Activated naive CD8-positive, alpha-beta T cell (primary cell): ENCODE data around the gene EMCN.
"Not testable (repeated sequence)": the region's sequence is repeated elsewhere in the genome, so short reads cannot be mapped to it uniquely, and the experiment has no call there.

Experiments used
- H3K27ac Mint-ChIP-seq: one replicate; pipeline ENCODE4 v1.8.0; 2021; ENCODE audit warnings: mixed read lengths
- H3K27me3 Mint-ChIP-seq: one replicate; pipeline ENCODE4 v1.8.0; 2021; ENCODE audit warnings: mixed read lengths
- H3K36me3 Mint-ChIP-seq: one replicate; pipeline ENCODE4 v1.8.0; 2021; ENCODE audit warnings: mixed read lengths
- H3K4me1 Mint-ChIP-seq: one replicate; pipeline ENCODE4 v1.8.0; 2021; ENCODE audit warnings: low read depth, mixed read lengths
- H3K4me3 Mint-ChIP-seq: one replicate; pipeline ENCODE4 v1.8.0; 2021; ENCODE audit warnings: mild to moderate bottlenecking, mixed read lengths
- H3K9me3 Mint-ChIP-seq: one replicate; pipeline ENCODE4 v1.8.0; 2021; ENCODE audit warnings: low read depth, mixed read lengths

Gene EMCN, protein sequence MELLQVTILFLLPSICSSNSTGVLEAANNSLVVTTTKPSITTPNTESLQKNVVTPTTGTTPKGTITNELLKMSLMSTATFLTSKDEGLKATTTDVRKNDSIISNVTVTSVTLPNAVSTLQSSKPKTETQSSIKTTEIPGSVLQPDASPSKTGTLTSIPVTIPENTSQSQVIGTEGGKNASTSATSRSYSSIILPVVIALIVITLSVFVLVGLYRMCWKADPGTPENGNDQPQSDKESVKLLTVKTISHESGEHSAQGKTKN

DNA sequence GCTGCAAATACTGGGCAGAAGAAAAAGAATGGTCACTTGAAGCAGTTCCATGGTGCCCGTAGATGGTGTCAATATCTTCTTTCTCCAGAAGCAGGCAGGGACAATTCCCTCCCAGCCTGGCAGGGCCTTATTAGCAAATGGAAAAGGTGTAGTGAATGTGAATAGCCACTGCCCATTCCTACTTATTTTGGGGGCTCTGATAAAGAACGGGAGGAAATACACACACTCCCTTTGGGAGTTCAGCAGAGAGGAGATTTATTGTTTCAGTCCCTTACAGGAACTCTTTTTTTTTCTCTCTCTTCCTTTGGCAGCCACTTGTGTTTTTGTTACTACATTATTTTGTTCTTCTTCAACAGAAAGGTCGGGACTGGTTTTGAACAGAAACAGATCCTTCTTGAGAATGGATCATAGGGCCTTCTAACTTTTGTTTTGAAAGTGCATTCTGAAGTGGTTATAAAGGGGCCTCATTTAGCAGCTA, at the start of gene EMCN:
Gene EMCN, minus strand, starts transcription at position 159 of the 478 bp plus-strand sequence. Its CDS starts 108 bp downstream, at position 51.
- H3K9me3 Mint-ChIP-seq = no peaks in the 10 kb centered on the region
- peaks cover 1% of the 10 kb centered on the region for H3K27me3 Mint-ChIP-seq
- H3K4me3 Mint-ChIP-seq = no peak within 1 kb of the TSS
- no peak within 1 kb of the TSS for H3K27ac Mint-ChIP-seq
- no peaks in the 10 kb centered on the region for H3K36me3 Mint-ChIP-seq
- no peaks in the 10 kb centered on the region for H3K4me1 Mint-ChIP-seq

DNA sequence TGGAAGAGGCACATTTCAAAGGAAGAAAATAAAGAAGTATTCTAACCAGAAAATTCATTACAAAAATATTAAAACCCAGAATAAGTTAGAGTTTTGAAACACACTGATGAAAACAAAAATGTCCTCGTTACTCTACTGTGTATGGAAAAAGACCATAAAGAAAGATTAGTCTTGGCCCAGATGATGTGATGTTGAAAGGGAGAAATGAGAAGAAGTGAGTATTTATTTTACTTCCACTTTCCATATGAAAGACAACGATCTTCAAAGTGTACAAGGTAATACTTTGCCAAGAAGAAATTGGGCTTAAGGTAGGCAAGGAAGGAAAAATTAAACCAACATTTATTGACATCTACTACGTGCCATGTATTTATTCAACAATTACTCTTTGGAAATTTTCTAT, 48.6 kb upstream of the EMCN start:
- H3K4me3 Mint-ChIP-seq = no peak overlapping the region

DNA sequence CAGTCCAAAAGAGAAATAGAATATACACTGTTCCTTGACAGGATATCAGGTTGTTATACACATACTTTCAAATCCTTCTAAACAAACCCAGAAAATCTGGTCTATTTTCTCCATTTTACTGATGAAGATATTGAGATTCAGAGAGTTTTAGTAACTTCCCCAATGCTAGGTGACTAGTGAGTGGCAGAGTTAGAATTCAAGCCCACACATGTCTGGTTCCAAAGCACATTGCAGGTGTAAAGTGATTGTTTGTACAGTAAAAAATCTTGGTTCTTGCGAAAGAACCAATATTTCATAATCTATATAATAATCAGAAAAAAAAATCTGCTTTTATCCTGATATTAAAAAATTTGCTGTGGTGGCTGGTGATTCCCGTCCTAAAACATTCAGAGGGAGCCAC, 39.5 kb upstream of the EMCN start:
- no peak overlapping the region for H3K4me3 Mint-ChIP-seq
- H3K9me3 Mint-ChIP-seq = no peaks in the 10 kb centered on the region
- no peaks in the 10 kb centered on the region for H3K4me1 Mint-ChIP-seq
- H3K27me3 Mint-ChIP-seq = peaks cover 5% of the 10 kb centered on the region
- H3K27ac Mint-ChIP-seq = no peak overlapping the region
- H3K36me3 Mint-ChIP-seq = peaks cover 2% of the 10 kb centered on the region

More for the DNA sequence above, 48.6 kb upstream of the EMCN start:
- no peaks in the 10 kb centered on the region for H3K9me3 Mint-ChIP-seq
- no peaks in the 10 kb centered on the region for H3K36me3 Mint-ChIP-seq
- no peak overlapping the region for H3K27ac Mint-ChIP-seq
- no peaks in the 10 kb centered on the region for H3K27me3 Mint-ChIP-seq
- peaks cover 14% of the 10 kb centered on the region for H3K4me1 Mint-ChIP-seq

DNA sequence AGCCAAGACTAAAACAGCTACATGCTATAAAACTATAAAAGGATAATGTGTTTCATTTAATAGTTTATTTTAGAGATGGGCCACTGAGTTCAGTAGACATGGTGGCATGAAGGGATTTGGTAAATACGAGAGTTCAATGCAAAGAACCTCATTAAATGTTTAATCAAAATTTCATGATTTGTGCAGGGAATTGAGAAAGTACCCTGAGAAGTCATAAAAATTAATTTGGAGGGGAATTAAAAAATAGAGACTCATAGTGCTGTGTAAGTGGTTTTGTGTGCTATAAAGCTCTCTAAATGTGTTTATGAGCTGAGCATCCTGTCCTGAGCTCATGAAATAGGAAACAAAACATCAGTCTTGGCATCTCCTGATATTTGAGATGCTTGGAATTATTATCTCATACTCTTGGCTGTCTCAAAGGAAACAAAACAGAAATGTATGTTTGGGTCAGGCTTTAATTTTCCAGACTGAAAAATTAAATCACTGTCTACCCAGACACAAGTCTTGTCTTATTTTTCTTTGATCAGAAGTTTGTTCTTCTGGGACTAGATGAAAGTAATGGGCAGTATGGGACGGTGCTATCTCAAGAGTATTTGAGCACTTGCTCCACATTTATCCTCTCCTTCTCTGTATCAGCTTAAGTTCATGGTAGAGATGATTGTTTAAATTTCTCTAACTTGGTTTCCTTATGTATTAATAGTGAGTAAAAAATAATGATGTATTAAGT, 38.0 kb upstream of the EMCN start:
- Mint-ChIP-seq H3K27me3 (peaks cover 5% of the 10 kb centered on the region), H3K27ac (no peak overlapping the region), H3K36me3 (peaks cover 2% of the 10 kb centered on the region), H3K4me1 (no peaks in the 10 kb centered on the region), H3K4me3 (no peak overlapping the region), H3K9me3 (no peaks in the 10 kb centered on the region)

DNA sequence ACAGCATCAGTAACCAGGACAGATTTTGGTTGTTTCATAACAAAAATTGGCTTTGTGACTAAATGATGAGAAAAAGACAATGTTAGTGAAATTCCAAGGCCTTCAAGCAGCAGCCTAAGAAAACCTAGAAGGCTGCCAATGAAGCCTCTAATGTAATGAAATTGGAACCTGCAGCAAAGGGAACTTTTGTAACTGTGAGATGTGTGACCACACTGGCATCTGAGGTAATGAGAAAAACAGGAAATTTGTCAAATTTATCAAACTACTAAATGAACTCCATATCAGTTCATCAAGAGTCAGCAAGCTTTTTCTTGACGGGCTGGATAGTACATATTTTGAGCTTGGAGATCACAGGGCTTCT, 30.4 kb upstream of the EMCN start:
- Mint-ChIP-seq H3K36me3 (no peaks in the 10 kb centered on the region), H3K27me3 (no peaks in the 10 kb centered on the region), H3K9me3 (no peaks in the 10 kb centered on the region), H3K4me3 (no peak overlapping the region), H3K27ac (no peak overlapping the region), H3K4me1 (no peaks in the 10 kb centered on the region)

DNA sequence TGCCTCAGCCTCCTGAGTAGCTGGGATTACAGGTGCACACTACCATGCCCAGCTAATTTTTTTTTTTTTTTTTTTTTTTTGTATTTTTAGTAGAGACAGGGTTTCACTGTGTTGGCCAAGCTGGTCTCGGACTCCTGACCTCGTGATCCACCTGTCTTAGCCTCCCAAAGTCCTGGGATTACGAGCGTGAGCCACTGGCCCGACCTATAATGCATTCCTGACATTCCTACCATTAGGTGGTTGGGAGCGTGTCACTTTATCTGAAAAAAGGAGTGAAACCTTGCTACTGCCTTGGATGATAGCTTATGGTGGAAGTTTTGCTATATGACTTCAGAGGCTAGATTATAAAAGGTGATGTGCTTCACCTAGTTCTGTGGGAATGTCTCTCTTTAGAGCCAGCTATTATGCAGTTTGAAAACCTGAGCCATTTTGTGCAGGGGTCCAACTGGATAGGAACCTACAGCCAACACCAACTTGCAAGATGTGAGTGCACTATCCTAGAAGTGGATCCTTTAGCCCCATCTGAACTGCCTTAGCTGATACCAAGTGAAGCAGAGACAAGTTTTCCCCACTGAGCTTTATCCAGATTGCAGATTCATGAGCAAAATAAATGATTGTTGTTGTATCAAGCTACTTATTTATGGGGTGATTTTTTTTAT, 29.8 kb upstream of the EMCN start:
- no peaks in the 10 kb centered on the region for H3K4me1 Mint-ChIP-seq
- H3K36me3 Mint-ChIP-seq = no peaks in the 10 kb centered on the region
- H3K27ac Mint-ChIP-seq = no peak overlapping the region
- H3K27me3 Mint-ChIP-seq = no peaks in the 10 kb centered on the region
- no peaks in the 10 kb centered on the region for H3K9me3 Mint-ChIP-seq
- H3K4me3 Mint-ChIP-seq = no peak overlapping the region

DNA sequence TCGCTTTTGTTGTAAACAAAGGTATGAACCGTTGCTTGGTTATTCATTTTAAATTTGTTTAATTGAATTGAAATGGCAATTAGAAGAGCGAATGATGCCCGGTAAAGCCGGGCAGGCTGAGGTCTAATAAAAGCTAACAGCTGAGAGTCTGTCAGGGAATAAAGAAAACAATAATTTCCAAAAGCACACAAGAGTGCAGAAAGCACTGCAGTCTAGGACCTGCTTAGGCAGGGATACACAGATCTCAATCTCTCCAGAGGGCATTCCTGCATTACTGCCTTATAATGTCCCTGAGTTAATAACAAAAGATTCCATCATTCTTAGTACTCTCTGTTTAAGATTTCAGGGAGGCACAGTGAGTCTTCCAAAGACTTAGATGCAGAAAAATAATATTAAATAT, 27.6 kb upstream of the EMCN start:
- Mint-ChIP-seq H3K4me1 (no peaks in the 10 kb centered on the region), H3K36me3 (no peaks in the 10 kb centered on the region), H3K4me3 (no peak overlapping the region), H3K27me3 (no peaks in the 10 kb centered on the region), H3K9me3 (no peaks in the 10 kb centered on the region), H3K27ac (no peak overlapping the region)

DNA sequence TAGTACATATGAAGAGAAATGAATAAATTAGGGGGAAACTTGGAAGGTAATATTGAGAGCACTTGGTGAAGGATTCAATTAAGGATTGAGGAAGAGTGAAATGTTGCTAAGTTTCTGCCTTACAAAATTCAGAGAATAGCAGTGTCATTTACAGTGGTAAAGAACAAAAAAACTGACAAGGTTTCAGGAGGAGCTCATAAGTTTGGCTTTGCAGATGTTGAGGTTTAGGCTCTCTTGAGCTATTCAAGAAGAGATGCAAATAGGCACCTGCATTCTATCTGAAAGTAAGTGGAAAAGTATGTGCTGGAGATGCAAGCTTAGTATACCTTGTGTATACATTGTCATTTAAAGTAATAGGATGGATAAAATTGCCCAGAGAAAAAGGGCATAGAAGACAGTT, 22.3 kb upstream of the EMCN start:
- H3K9me3 Mint-ChIP-seq = no peaks in the 10 kb centered on the region
- H3K27me3 Mint-ChIP-seq = no peaks in the 10 kb centered on the region
- H3K27ac Mint-ChIP-seq = no peak overlapping the region
- H3K4me3 Mint-ChIP-seq = no peak overlapping the region
- H3K4me1 Mint-ChIP-seq = no peaks in the 10 kb centered on the region
- no peaks in the 10 kb centered on the region for H3K36me3 Mint-ChIP-seq

DNA sequence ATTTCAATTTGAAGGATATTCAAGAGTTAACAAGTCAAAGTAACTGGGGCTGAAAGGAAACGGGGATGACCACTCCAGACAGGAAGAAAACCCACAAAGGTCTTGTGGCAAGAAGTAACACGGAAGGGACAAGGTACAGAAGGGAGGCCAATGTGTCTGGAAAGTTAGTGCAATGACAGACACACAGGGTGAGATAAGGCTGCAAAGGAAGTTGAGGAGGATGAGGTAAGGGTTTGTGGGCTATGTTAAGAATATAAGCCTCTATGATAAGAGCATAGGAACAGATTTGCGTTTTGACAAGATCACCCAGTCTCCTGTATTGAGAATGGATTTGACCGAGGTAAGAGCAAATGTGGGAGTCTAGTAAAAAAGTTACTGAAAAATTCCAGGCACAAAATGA, 21.9 kb upstream of the EMCN start:
- Mint-ChIP-seq H3K36me3 (no peaks in the 10 kb centered on the region), H3K27ac (no peak overlapping the region), H3K4me3 (no peak overlapping the region), H3K4me1 (no peaks in the 10 kb centered on the region), H3K27me3 (no peaks in the 10 kb centered on the region), H3K9me3 (no peaks in the 10 kb centered on the region)

DNA sequence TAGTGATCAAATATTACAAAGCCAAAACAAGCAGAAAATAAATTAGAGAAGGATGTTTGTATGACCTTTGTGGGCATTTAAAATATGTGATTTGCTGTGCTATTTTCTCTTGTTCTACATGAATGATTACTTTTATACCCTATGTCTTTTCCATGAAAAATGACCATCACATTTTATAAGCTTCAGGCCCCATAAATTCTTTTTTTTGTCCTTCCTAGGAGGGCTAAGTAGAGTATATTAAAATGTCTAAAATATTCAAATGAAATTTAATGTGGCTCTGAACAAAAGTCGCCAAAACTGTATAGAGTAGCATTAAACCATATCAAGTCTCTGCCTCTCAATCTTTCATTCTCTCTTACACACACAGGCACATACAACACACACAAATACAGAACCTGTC, 15.9 kb upstream of the EMCN start:
- Mint-ChIP-seq H3K9me3 (no peaks in the 10 kb centered on the region), H3K4me3 (no peak overlapping the region), H3K27ac (no peak overlapping the region)

DNA sequence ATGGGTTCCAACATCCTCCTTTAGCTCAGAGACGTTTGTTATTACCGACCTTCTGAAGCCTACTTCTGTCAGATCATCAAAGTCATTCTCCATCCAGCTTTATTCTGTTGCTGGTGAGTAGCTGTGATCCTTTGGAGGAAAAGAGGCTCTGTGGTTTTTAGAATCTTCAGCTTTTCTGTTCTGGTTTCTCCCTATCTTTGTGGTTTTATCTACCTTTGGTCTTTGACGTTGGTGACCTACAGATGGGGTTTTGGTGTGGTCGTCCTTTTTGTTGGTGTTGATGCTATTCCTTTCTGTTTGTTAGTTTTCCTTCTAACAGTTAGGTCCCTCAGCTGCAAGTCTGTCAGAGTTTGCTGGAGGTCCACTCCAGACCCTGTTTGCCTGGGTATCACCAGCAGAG, 12.3 kb upstream of the EMCN start:
- not testable (repeated sequence) for H3K4me1 Mint-ChIP-seq, H3K4me3 Mint-ChIP-seq, H3K9me3 Mint-ChIP-seq, H3K27me3 Mint-ChIP-seq, H3K27ac Mint-ChIP-seq, H3K36me3 Mint-ChIP-seq

More for the DNA sequence above, 15.9 kb upstream of the EMCN start:
- Mint-ChIP-seq H3K36me3 (peaks cover 3% of the 10 kb centered on the region), H3K4me1 (no peaks in the 10 kb centered on the region), H3K27me3 (peaks cover 4% of the 10 kb centered on the region)

DNA sequence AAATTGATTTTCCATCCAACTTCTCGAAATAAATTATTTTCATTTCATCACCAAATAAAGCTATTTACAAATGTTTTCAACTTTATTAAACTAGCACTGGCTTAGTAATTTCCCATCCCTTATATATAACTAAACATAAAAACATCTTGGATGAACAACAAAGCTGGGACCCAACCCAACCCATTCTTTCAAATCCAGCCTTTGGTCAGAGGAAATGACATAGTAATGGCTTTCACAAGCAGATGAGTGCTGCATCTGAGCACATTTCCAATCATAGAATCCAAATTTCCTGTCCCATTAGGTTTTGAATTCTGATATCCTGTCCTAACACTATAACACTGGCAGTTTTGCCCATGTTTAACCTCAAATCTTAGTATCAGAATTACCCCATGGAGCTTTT, 7.9 kb upstream of the EMCN start:
- no peaks in the 10 kb centered on the region for H3K4me1 Mint-ChIP-seq
- H3K4me3 Mint-ChIP-seq = no peak overlapping the region
- no peak overlapping the region for H3K27ac Mint-ChIP-seq
- H3K9me3 Mint-ChIP-seq = no peaks in the 10 kb centered on the region
- no peaks in the 10 kb centered on the region for H3K27me3 Mint-ChIP-seq
- peaks cover 3% of the 10 kb centered on the region for H3K36me3 Mint-ChIP-seq

DNA sequence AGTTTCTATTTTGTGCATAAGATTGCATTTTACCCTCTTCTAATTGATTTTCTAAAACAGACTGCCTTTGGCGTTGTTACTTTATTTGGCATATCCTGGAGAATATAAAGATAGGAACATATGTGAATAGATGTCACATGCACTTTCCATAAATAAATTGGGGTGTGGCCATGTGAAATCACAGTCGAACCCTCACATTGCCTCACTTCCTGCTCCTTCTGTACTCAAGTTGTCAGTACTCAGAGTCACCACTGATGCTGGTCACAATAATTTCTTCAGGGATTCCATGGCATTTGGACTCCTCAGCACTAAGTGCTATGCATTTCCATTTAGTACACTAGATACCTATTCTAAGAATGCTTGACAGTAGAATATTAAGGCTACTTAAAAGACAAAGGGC, 1.4 kb upstream of the EMCN start:
- peaks cover 1% of the 10 kb centered on the region for H3K27me3 Mint-ChIP-seq
- H3K4me3 Mint-ChIP-seq = no peak overlapping the region
- no peaks in the 10 kb centered on the region for H3K36me3 Mint-ChIP-seq
- no peak overlapping the region for H3K27ac Mint-ChIP-seq
- no peaks in the 10 kb centered on the region for H3K9me3 Mint-ChIP-seq
- H3K4me1 Mint-ChIP-seq = no peaks in the 10 kb centered on the region

DNA sequence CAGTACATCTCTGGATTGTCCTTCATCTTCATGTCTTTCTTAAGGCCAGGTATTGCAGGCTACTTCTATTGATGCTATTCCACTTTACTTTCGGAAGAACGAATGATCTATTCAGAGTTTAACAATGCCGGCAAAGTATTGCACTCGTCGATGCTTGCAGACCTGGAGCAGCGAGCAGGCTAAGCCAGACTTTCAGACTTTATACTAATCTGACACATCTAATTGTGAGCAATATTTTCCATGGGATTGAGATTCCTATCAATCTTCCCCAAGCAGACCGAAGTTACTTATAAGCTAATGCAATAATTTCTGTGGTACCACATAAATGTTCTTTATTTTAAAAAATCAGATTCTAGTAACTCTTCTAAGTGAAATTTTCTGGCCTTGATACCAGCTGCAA, 1.6 kb downstream of the EMCN start:
- no peaks in the 10 kb centered on the region for H3K9me3 Mint-ChIP-seq
- no peak overlapping the region for H3K4me3 Mint-ChIP-seq
- no peaks in the 10 kb centered on the region for H3K36me3 Mint-ChIP-seq
- no peaks in the 10 kb centered on the region for H3K4me1 Mint-ChIP-seq
- H3K27me3 Mint-ChIP-seq = peaks cover 1% of the 10 kb centered on the region
- H3K27ac Mint-ChIP-seq = no peak overlapping the region

DNA sequence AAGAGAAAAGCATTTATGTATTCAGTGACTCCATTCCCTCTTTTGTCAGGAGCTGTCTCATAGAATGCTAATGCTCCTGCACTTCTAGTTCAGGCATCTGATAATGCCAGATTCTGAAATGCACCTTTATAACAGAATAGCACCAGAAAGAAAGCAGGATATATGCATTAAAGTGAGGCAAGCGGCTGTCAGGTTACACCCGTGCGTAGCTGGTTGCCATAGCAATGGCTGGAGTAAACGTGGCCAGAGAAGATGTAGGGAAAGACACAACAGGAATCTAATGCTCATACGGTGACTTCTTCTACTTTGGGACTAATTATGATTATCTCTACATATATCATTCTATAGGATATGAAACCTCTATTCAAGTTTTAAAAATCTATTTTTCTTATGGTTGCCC, 5.9 kb downstream of the EMCN start:
- Mint-ChIP-seq H3K27me3 (no peaks in the 10 kb centered on the region), H3K36me3 (no peaks in the 10 kb centered on the region), H3K27ac (no peak overlapping the region), H3K4me1 (no peaks in the 10 kb centered on the region), H3K4me3 (no peak overlapping the region), H3K9me3 (no peaks in the 10 kb centered on the region)
